Ovary (tissue), 3 donors: ENCODE data around the gene DDX25.
"Not testable (repeated sequence)": the region's sequence is repeated elsewhere in the genome, so short reads cannot be mapped to it uniquely, and the experiment has no call there.

Experiments used
- CTCF ChIP-seq, 3 donors: fragments of 450-650 bp in 2 of 3; fragments of 200-600 bp in 1 of 3; IDR thresholded peaks; one replicate each; pipeline versions ENCODE4 v1.5.1 to v1.8.0; 2016 to 2022; ENCODE audit warnings: antibody characterized with exemption in 3 of 3, mild to moderate bottlenecking in 1 of 3
- POLR2A ChIP-seq: fragments of 450-650 bp; IDR thresholded peaks from one replicate; pipeline ENCODE4 v1.6.1; 2017; ENCODE audit warnings: antibody characterized with exemption, mild to moderate bottlenecking, moderate library complexity
- donor health status: DM: no; HTN: no; CAD: no.

GRCh38 chr11:125862786-125863185, 41.5 kb upstream of the DDX25 start:
- TF ChIP-seq CTCF (IDR thresholded peaks at IDR 0.05); POLR2A: not testable (repeated sequence)
